ENCODE data around the gene CTNND2.

The CTNND2 gene

DNA sequence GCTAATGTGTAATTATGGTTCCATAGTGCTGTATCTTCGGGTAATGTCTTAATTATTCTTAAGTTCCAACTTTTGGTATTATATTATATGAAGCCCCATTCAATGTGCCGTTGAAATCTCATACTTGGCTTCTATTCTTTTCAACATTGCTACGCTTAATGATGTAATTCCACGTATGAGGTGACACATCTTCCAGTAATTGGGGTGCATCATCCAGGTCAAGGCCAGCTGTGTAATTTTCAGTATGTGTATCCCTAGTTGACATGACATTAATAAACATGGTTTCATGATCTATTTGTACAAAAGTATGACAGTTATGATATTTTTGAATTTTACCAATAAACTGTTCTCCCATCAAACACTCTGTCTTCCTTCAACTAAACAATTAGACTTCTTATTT, 546.3 kb downstream of the CTNND2 start:
- TF ChIP-seq, protein P1, sequence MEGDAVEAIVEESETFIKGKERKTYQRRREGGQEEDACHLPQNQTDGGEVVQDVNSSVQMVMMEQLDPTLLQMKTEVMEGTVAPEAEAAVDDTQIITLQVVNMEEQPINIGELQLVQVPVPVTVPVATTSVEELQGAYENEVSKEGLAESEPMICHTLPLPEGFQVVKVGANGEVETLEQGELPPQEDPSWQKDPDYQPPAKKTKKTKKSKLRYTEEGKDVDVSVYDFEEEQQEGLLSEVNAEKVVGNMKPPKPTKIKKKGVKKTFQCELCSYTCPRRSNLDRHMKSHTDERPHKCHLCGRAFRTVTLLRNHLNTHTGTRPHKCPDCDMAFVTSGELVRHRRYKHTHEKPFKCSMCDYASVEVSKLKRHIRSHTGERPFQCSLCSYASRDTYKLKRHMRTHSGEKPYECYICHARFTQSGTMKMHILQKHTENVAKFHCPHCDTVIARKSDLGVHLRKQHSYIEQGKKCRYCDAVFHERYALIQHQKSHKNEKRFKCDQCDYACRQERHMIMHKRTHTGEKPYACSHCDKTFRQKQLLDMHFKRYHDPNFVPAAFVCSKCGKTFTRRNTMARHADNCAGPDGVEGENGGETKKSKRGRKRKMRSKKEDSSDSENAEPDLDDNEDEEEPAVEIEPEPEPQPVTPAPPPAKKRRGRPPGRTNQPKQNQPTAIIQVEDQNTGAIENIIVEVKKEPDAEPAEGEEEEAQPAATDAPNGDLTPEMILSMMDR (IDR thresholded peaks at IDR 0.05; ENCODE audit: low read depth, low read length, missing control alignments) = no peak
- H3K4me3 ChIP-seq (ENCODE audit: low read depth, low read length) = no peak overlapping the region
- no peak for DNase-seq (ENCODE audit: low read depth)

DNA sequence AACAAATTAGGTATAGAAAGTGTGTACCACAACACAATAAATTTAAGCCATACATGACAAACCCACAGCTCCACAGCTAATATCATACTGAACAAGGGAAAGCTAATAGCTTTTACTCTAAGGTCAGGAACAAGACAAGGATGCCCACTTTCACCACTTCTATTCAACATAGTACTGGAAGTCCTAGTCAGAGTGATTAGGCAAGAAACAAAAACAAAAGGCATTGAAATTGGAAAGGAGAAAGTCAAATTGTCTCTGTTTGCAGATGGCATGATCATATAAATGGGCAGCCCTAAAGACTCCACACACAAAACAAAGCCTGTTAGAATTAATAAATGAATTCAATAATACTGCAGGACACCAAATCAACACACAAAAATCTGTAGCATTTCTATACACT, 548.8 kb downstream of the CTNND2 start:
- H3K4me3 ChIP-seq (ENCODE audit: low read depth, low read length) = no peak overlapping the region
- TF ChIP-seq, protein P1 (IDR thresholded peaks at IDR 0.05; ENCODE audit: low read depth, low read length, missing control alignments) = no peak
- no peak for DNase-seq (ENCODE audit: low read depth)

DNA sequence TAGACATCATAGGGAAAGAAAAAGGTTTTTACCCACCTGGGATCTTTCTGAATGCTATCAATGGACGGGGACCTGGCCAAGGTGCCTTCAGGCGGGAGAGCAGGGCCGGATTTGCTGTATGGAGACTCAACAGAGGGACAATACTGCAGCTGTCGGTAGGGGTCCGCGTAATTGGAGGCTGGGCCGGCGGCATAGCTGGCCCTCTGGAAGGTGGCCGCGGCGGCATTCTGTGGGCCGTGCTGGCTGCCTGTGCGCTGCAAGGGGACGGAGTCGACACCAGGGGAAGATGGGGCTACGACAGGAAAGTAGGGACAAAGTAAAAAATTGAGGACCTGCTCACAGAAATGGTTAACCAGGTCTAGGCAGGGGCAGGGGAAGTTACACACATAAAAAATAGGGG, 557.9 kb downstream of the CTNND2 start:
- H3K4me3 ChIP-seq (ENCODE audit: low read depth, low read length) = no peak overlapping the region
- DNase-seq (ENCODE audit: low read depth) = no peak
- TF ChIP-seq, protein P1 (IDR thresholded peaks at IDR 0.05; ENCODE audit: low read depth, low read length, missing control alignments) = no peak

DNA sequence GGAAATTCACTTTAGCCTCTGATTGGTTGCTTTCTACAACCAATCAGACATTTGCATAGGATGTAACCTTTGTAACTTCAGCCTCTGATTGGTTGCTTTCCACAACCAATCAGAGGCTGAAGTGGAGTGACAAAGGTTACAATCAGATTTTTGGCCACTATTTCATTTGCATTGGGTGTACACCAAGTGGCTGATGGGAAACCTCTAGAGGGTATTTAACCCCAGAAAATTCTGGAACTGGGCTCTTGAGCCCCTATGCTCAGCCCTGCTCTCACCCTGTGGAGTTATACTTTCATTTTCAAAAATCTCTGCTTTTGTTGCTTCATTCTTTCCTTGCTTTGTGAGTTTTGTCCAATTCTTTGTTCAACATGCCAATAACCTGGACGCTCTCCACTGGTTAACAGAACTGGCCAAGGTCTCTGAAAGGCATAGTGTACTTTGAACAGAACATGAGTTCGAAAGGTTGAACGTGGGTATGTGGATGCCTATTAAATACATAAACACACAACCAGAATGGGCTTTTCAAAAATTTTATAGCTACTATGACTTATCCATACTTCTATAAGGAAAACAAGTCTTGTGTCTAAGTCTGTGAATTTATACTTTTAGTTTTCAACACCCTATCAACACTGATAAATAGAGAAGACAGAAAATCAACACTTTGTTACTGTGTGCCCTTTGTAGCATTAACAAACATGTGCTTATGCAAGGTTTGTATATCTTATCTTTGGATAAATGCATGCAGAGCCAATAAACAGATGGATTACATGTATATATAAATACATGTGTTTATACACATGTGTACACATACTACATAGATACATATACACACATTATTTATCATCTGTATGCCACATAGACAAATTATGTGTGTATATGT, 568.1 kb downstream of the CTNND2 start:
- DNase-seq (ENCODE audit: low read depth) = no peak
- H3K4me3 ChIP-seq (ENCODE audit: low read depth, low read length) = no peak overlapping the region
- TF ChIP-seq, protein P1 (IDR thresholded peaks at IDR 0.05; ENCODE audit: low read depth, low read length, missing control alignments) = no peak

DNA sequence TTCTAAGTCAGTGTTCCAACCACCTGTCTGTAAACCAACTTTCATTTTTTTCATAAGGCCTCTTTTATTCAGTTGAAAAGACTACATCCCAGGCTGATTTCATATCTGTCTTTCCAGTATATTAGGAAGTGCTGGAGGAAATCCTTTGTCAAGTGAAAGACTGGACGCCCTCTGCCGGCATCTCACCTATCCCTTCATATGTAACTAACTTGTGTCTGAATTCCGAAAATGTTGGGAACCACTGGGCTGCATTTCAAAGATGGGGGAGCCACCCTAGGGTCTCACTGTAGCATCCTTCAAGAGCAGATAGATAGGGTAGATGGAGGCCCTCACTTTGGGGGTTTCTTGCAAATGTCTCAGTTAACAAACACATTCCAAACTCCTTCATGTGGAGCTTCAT, 569.8 kb downstream of the CTNND2 start:
- DNase-seq (ENCODE audit: low read depth) = no peak

DNA sequence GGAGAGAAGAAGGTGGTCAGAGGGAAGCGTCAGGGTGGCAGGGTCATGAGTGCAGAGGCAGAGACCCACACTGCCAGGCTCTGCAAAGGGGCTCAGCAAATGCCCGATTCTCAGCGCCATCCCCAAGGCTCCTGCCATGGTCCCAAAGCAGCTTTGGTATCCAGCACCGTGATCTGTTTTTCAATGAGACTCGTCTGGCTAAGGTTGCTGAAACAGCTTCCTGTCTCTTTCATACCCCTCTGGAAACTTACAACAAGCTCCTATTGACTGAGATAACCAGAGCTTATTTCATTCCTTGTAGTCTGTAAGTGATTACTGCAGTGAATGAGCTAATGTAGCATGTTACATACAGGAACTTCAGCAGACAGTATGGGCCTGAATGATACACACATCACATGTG, 574.6 kb downstream of the CTNND2 start:
- no peak overlapping the region for H3K4me3 ChIP-seq (ENCODE audit: low read depth, low read length)
- TF ChIP-seq, protein P1 (IDR thresholded peaks at IDR 0.05; ENCODE audit: low read depth, low read length, missing control alignments) = no peak
- no peak for DNase-seq (ENCODE audit: low read depth)

More for the DNA sequence above, 569.8 kb downstream of the CTNND2 start:
- H3K4me3 ChIP-seq (ENCODE audit: low read depth, low read length) = no peak overlapping the region
- TF ChIP-seq, protein P1 (IDR thresholded peaks at IDR 0.05; ENCODE audit: low read depth, low read length, missing control alignments) = no peak

Data from GM12864 (cell line).